ENCODE results near the gene RGS17.
"Not testable (repeated sequence)": the region's sequence is repeated elsewhere in the genome, so short reads cannot be mapped to it uniquely, and the experiment has no call there.

The RGS17 gene

GRCh38 chr6:153032255-153032882, 98.7 kb downstream of the RGS17 start:
- no peak for DNase-seq (ENCODE audit: low read depth in 2 of 2)

GRCh38 chr6:153031335-153031955, 99.6 kb downstream of the RGS17 start:
- DNase-seq (ENCODE audit: low read depth in 2 of 2): no peak

- DNase-seq (ENCODE audit: low read depth in 2 of 2): no peak
These were observed 102.1 kb downstream of the RGS17 start for GRCh38 chr6:153028963-153029362.

GRCh38 chr6:153028286-153028685, 102.8 kb downstream of the RGS17 start:
- DNase-seq (ENCODE audit: low read depth in 2 of 2): no peak

GRCh38 chr6:153027480-153027879, 103.6 kb downstream of the RGS17 start:
- DNase-seq (ENCODE audit: low read depth in 2 of 2): no peak

GRCh38 chr6:153024709-153025017, 106.4 kb downstream of the RGS17 start:
- no peak for DNase-seq (ENCODE audit: low read depth in 2 of 2)

- DNase-seq (ENCODE audit: low read depth in 2 of 2): peak in 1 of 2 donors; percentile 10
These were observed 106.9 kb downstream of the RGS17 start for GRCh38 chr6:153023977-153024708.

GRCh38 chr6:153018355-153018754, 112.7 kb downstream of the RGS17 start:
- no peak for DNase-seq (ENCODE audit: low read depth in 2 of 2)

- no peak for DNase-seq (ENCODE audit: low read depth in 2 of 2)
These were observed 114.2 kb downstream of the RGS17 start for GRCh38 chr6:153016846-153017245.

- no peak for DNase-seq (ENCODE audit: low read depth in 2 of 2)
These were observed 115.9 kb downstream of the RGS17 start for GRCh38 chr6:153015094-153015640.

- no peak for DNase-seq (ENCODE audit: low read depth in 2 of 2)
These were observed 117.6 kb downstream of the RGS17 start for GRCh38 chr6:153013438-153013837.

- DNase-seq (ENCODE audit: low read depth in 2 of 2): no peak
These were observed 118.2 kb downstream of the RGS17 start for GRCh38 chr6:153012856-153013255.

- DNase-seq (ENCODE audit: low read depth in 2 of 2): no peak
These were observed 127.8 kb downstream of the RGS17 start for GRCh38 chr6:153003366-153003690.

GRCh38 chr6:153002613-153003365, 128.3 kb downstream of the RGS17 start, which contains the start of gene MTRF1L:
Gene MTRF1L, minus strand, starts transcription at chr6:153002709. Its CDS starts 24 bp downstream, at chr6:153002685.
- DNase-seq (ENCODE audit: low read depth in 2 of 2): peak; percentile 84 to 85

- DNase-seq (ENCODE audit: low read depth in 2 of 2): peak in 1 of 2 donors; percentile 5
These were observed 129.1 kb downstream of the RGS17 start for GRCh38 chr6:153001767-153002612.

GRCh38 chr6:153000790-153001189, 130.3 kb downstream of the RGS17 start:
- not testable (repeated sequence) for DNase-seq (ENCODE audit: low read depth in 2 of 2)

- no peak for DNase-seq (ENCODE audit: low read depth in 2 of 2)
These were observed 130.8 kb downstream of the RGS17 start for GRCh38 chr6:153000243-153000642.

GRCh38 chr6:152999538-152999937, 131.5 kb downstream of the RGS17 start:
- not testable (repeated sequence) for DNase-seq (ENCODE audit: low read depth in 2 of 2)

- no peak for DNase-seq (ENCODE audit: low read depth in 2 of 2)
These were observed 137.2 kb downstream of the RGS17 start for GRCh38 chr6:152993847-152994246.

- DNase-seq (ENCODE audit: low read depth in 2 of 2): no peak
These were observed 137.7 kb downstream of the RGS17 start for GRCh38 chr6:152993431-152993830.

GRCh38 chr6:152986978-152987377, 144.1 kb downstream of the RGS17 start:
- DNase-seq (ENCODE audit: low read depth in 2 of 2): no peak

Measured in stimulated activated CD4-positive, alpha-beta T cell treated with anti-CD3 and anti-CD28 coated beads, Interleukin-15, amount 100 ng/mL, for 48 hours (primary cell).